Amniotic epithelial cell (primary cell): Measurements from ENCODE around the gene OR2F2.

Experiments
- DNase-seq: peaks from one replicate; pipeline ENCODE4 v3.0.0-alpha.2; 2010; ENCODE audit warnings: low read depth

OR2F2 gene

GRCh38 chr7:143979359-143979758 lies 44.3 kb downstream of the OR2F2 start:
- DNase-seq = peak; percentile 59

GRCh38 chr7:143979998-143980397 lies 45.0 kb downstream of the OR2F2 start:
- no peak for DNase-seq

GRCh38 chr7:143980746-143981510 lies 45.9 kb downstream of the OR2F2 start:
- DNase-seq = no peak

- no peak for DNase-seq
These were observed 48.9 kb downstream of the OR2F2 start for GRCh38 chr7:143983960-143984359.
